H9 (cell line): ENCODE data around the gene FREM1. TPM values are rescaled to one million over a fixed set of nuclear protein-coding genes. Genes with fewer than 3 reads are reported as not detected.

Source experiments
- DNase-seq: peaks from one replicate; pipeline ENCODE4 v3.0.0-alpha.2; 2017
- H2AFZ ChIP-seq: one replicate; pipeline ENCODE4 v1.6.1; 2013; ENCODE audit warnings: mild to moderate bottlenecking, low read length, control low read depth, moderate library complexity
- H2AK5ac ChIP-seq: 2 replicates; pipeline ENCODE4 v1.6.1; 2013; ENCODE audit warnings: low read length, control low read depth, mixed read lengths; ENCODE audit not compliant: insufficient read length
- H2BK120ac ChIP-seq: one replicate; pipeline ENCODE4 v1.6.1; 2013; ENCODE audit warnings: low read depth, mild to moderate bottlenecking, low read length, control low read depth, inconsistent platforms; ENCODE audit not compliant: poor library complexity, severe bottlenecking
- H2BK12ac ChIP-seq: 2 replicates; pipeline ENCODE4 v1.6.1; 2013; ENCODE audit warnings: low read length, control low read depth, mixed read lengths, low read depth; ENCODE audit not compliant: insufficient read length
- H2BK15ac ChIP-seq: 2 replicates; pipeline ENCODE4 v1.6.1; 2013; ENCODE audit warnings: low read depth, low read length, control low read depth
- H2BK20ac ChIP-seq: one replicate; pipeline ENCODE4 v1.6.1; 2013; ENCODE audit warnings: low read depth, mild to moderate bottlenecking, low read length, control low read depth, inconsistent platforms; ENCODE audit not compliant: poor library complexity, severe bottlenecking
- H2BK5ac ChIP-seq: 2 replicates; pipeline ENCODE4 v1.6.1; 2013; ENCODE audit warnings: low read length, control low read depth, mixed read lengths; ENCODE audit not compliant: insufficient read length
- H3K14ac ChIP-seq: 2 replicates; pipeline ENCODE4 v1.6.1; 2013; ENCODE audit warnings: low read length, control low read depth; ENCODE audit not compliant: insufficient read depth
- H3K18ac ChIP-seq: 2 replicates; pipeline ENCODE4 v1.6.1; 2013; ENCODE audit warnings: low read depth, mild to moderate bottlenecking, mixed read lengths, low read length, control low read depth; ENCODE audit not compliant: insufficient read length
- H3K23ac ChIP-seq: 2 replicates; pipeline ENCODE4 v1.6.1; 2013; ENCODE audit warnings: low read length, control low read depth, mixed read lengths, low read depth; ENCODE audit not compliant: insufficient read length
- H3K23me2 ChIP-seq: 2 replicates; pipeline ENCODE4 v1.6.1; 2013; ENCODE audit warnings: low read depth, mild to moderate bottlenecking, mixed read lengths, low read length, control low read depth; ENCODE audit not compliant: insufficient read length, poor library complexity, severe bottlenecking
- H3K27ac ChIP-seq: 2 replicates; pipeline ENCODE4 v1.5.1; 2013; ENCODE audit warnings: low read length, control low read depth, mixed read lengths, low read depth; ENCODE audit not compliant: insufficient read length
- H3K27me3 ChIP-seq: 2 replicates; pipeline ENCODE4 v1.6.1; 2013; ENCODE audit warnings: low read length, control low read depth, inconsistent platforms; ENCODE audit not compliant: insufficient read depth
- H3K4ac ChIP-seq: 2 replicates; pipeline ENCODE4 v1.6.1; 2013; ENCODE audit warnings: low read depth, mild to moderate bottlenecking, control low read depth, inconsistent platforms, low read length, moderate library complexity
- H3K4me1 ChIP-seq: 2 replicates; pipeline ENCODE4 v1.6.1; 2013; ENCODE audit warnings: low read length, control low read depth, inconsistent platforms; ENCODE audit not compliant: insufficient read depth
- H3K4me2 ChIP-seq: 2 replicates; pipeline ENCODE4 v1.6.1; 2013; ENCODE audit warnings: low read length, control low read depth, mixed read lengths; ENCODE audit not compliant: insufficient read length, insufficient read depth
- H3K56ac ChIP-seq: 2 replicates; pipeline ENCODE4 v1.6.1; 2013; ENCODE audit warnings: low read depth, mild to moderate bottlenecking, mixed read lengths, low read length, control low read depth; ENCODE audit not compliant: insufficient read length
- H3K79me1 ChIP-seq: 2 replicates; pipeline ENCODE4 v1.6.1; 2013; ENCODE audit warnings: low read depth, mild to moderate bottlenecking, moderate library complexity, low read length, control low read depth, inconsistent platforms; ENCODE audit not compliant: insufficient read depth, poor library complexity, severe bottlenecking
- H3K79me2 ChIP-seq: 2 replicates; pipeline ENCODE4 v1.6.1; 2013; ENCODE audit warnings: low read length, control low read depth, inconsistent platforms; ENCODE audit not compliant: insufficient read depth
- H3K9ac ChIP-seq: 2 replicates; pipeline ENCODE4 v1.6.1; 2013; ENCODE audit warnings: low read length, control low read depth, mixed read lengths; ENCODE audit not compliant: insufficient read length; ENCODE audit errors: extremely low read depth
- H3K9me3 ChIP-seq: one replicate; pipeline ENCODE4 v1.6.1; 2013; ENCODE audit warnings: low read depth, low read length, inconsistent platforms; ENCODE audit not compliant: control insufficient read depth
- H3T11ph ChIP-seq: one replicate; pipeline ENCODE4 v1.6.1; 2013; ENCODE audit warnings: mild to moderate bottlenecking, low read length, control low read depth, inconsistent platforms
- H4K20me1 ChIP-seq: one replicate; pipeline ENCODE4 v1.6.1; 2013; ENCODE audit not compliant: control insufficient read depth, insufficient read length, insufficient read depth
- H4K5ac ChIP-seq: 2 replicates; pipeline ENCODE4 v1.6.1; 2013; ENCODE audit warnings: low read depth, mild to moderate bottlenecking, mixed read lengths, low read length, control low read depth; ENCODE audit not compliant: insufficient read length
- H4K8ac ChIP-seq: replicated peaks from 2 replicates; pipeline ENCODE4 v1.6.1; 2013; ENCODE audit warnings: low read length, control low read depth, mixed read lengths, low read depth; ENCODE audit not compliant: insufficient read length
- H4K91ac ChIP-seq: 2 replicates; pipeline ENCODE4 v1.6.1; 2013; ENCODE audit warnings: low read depth, mild to moderate bottlenecking, moderate library complexity, mixed read lengths, low read length, control low read depth; ENCODE audit not compliant: insufficient read length
- H3K27ac Mint-ChIP-seq, 3 experiments: 2 replicates in 2 of 3; 3 replicates in 1 of 3; pipeline ENCODE4 v1.8.0; 2020 to 2021; ENCODE audit warnings: mixed read lengths in 3 of 3, mild to moderate bottlenecking in 1 of 3, moderate library complexity in 1 of 3
- H3K27me3 Mint-ChIP-seq: 2 replicates; pipeline ENCODE4 v1.8.0; 2021; ENCODE audit warnings: low read depth, mild to moderate bottlenecking, moderate library complexity, mixed read lengths
- H3K36me3 Mint-ChIP-seq, 3 experiments: 2 replicates in 2 of 3; 3 replicates in 1 of 3; pipeline ENCODE4 v1.8.0; 2020 to 2021; ENCODE audit warnings: low read depth in 3 of 3, mixed read lengths in 3 of 3; ENCODE audit not compliant: insufficient read depth in 1 of 3
- H3K4me1 Mint-ChIP-seq, 2 experiments: 2 replicates each; pipeline ENCODE4 v1.8.0; 2020; ENCODE audit warnings: mixed read lengths in 2 of 2
- H3K4me3 Mint-ChIP-seq, 2 experiments: 2 replicates in 1 of 2; 3 replicates in 1 of 2; pipeline ENCODE4 v1.8.0; 2020 to 2021; ENCODE audit warnings: mild to moderate bottlenecking in 2 of 2, mixed read lengths in 2 of 2, moderate library complexity in 1 of 2
- H3K9me3 Mint-ChIP-seq, 2 experiments: 2 replicates in 1 of 2; 3 replicates in 1 of 2; pipeline ENCODE4 v1.8.0; 2020; ENCODE audit warnings: mild to moderate bottlenecking in 2 of 2, mixed read lengths in 2 of 2, moderate library complexity in 1 of 2
- CTCF ChIP-seq: fragments of 200-600 bp; sonication (generic); conservative IDR thresholded peaks from 3 replicates; pipeline ENCODE4 v1.8.0; 2021; ENCODE audit warnings: antibody characterized with exemption, mild to moderate bottlenecking
- WGBS: extraction: QIAGEN DNeasy Blood & Tissue Kit; methylation state at CpG from one replicate; pipeline ENCODE4 v1.1.7; 2013; ENCODE audit warnings: missing lambda C conversion rate, low lambda C conversion rate, mixed read lengths; ENCODE audit not compliant: insufficient read length; ENCODE audit errors: extremely low coverage; 5-methylcytosine and 5-hydroxymethylcytosine counted together
- total RNA-seq: library from RNA; stranded (reverse); gene quantifications from 2 replicates; pipeline ENCODE4 v1.2.1, GENCODE V29; 2021

Gene FREM1
- total RNA-seq, 1 experiment from 2014 or later, result 0.44 TPM

GRCh38 chr9:14723301-14723700 lies 186.9 kb downstream of the FREM1 start:
- Histone ChIP-seq H2BK20ac (no peak overlapping the region), H3K14ac (no peak overlapping the region), H2BK120ac (no peak overlapping the region), H4K91ac (no peak overlapping the region), H2AK5ac (no peak overlapping the region), H3T11ph (no peak overlapping the region), H2BK5ac (no peak overlapping the region), H3K4me2 (no peak overlapping the region), H3K4ac (no peak overlapping the region), H4K20me1 (no peaks in the 10 kb centered on the region), H3K4me1 (peaks cover 9% of the 10 kb centered on the region; the same call in 1 of the 2 replicates), H3K18ac (no peak overlapping the region), H4K5ac (no peak overlapping the region), H3K27me3 (peaks cover 18% of the 10 kb centered on the region; the same call in 1 of the 2 replicates), H4K8ac (no peak overlapping the region), H3K9ac (no peak overlapping the region), H3K79me1 (no peaks in the 10 kb centered on the region), H3K23ac (no peak overlapping the region), H2AFZ (no peak overlapping the region), H3K79me2 (no peaks in the 10 kb centered on the region), H2BK15ac (no peak overlapping the region), H3K27ac (no peak overlapping the region), H3K56ac (no peak overlapping the region), H3K9me3 (no peaks in the 10 kb centered on the region), H2BK12ac (no peak overlapping the region), H3K23me2 (no peaks in the 10 kb centered on the region)
- no peak for TF ChIP-seq CTCF
- no CpG with 5 or more reads among the region's 4 CpGs for WGBS
- Mint-ChIP-seq H3K27me3 (peaks cover 91% of the 10 kb centered on the region), H3K9me3 (no peaks in the 10 kb centered on the region; a peak in 1 of 5 replicates), H3K4me3 (peak overlapping the region in 1 of 2 experiments; percentile 47; a peak in 2 of 5 replicates), H3K36me3 (peaks cover 0 to 1% (median 0%) of the 10 kb centered on the region in 3 experiments; a peak in 1 of 7 replicates), H3K4me1 (peaks cover 26 to 37% of the 10 kb centered on the region in 2 experiments), H3K27ac (peak overlapping the region in 1 of 3 experiments; percentile 23; a peak in 2 of 7 replicates)
- no peak for DNase-seq
